CD14-positive monocyte (primary cell): Measurements from ENCODE around the gene WIPI1. TPM values are rescaled to one million over a fixed set of nuclear protein-coding genes. Genes with fewer than 3 reads are reported as not detected.

Experiments
- DNase-seq, 3 donors: peaks; one replicate each; pipeline ENCODE4 v3.0.0-alpha.2; 2011 to 2022
- H2AFZ ChIP-seq: 2 replicates; pipeline ENCODE4 v1.6.0; 2012; ENCODE audit warnings: mild to moderate bottlenecking, low read depth, low read length, inconsistent platforms; ENCODE audit not compliant: insufficient read depth, poor library complexity, severe bottlenecking
- H3K27ac ChIP-seq, 2 donors: 1 replicate in 1 of 2; 2 replicates in 1 of 2; pipeline ENCODE4 v1.5.1; 2012 to 2013; ENCODE audit warnings: low read length in 2 of 2, control low read depth in 1 of 2, inconsistent platforms in 1 of 2, low read depth in 1 of 2, mild to moderate bottlenecking in 1 of 2
- H3K27me3 ChIP-seq, 2 donors: one replicate each; pipeline versions ENCODE4 v1.6.0 to v1.6.1; 2011 to 2013; ENCODE audit warnings: low read length in 2 of 2; ENCODE audit not compliant: control insufficient read depth in 2 of 2, insufficient read depth in 2 of 2
- H3K36me3 ChIP-seq, 2 donors: replicated peaks in 1 of 2; 1 replicate in 1 of 2; 2 replicates in 1 of 2; pipeline versions ENCODE4 v1.5.1 to v1.6.1; 2012 to 2013; ENCODE audit warnings: low read length in 2 of 2, control low read depth in 1 of 2, inconsistent platforms in 1 of 2, mild to moderate bottlenecking in 1 of 2; ENCODE audit not compliant: insufficient read depth in 2 of 2, control insufficient read depth in 1 of 2
- H3K4me1 ChIP-seq, 2 donors: 1 replicate in 1 of 2; 2 replicates in 1 of 2; pipeline versions ENCODE4 v1.5.1 to v1.6.1; 2012 to 2013; ENCODE audit warnings: low read length in 2 of 2, control low read depth in 1 of 2, inconsistent platforms in 1 of 2, mild to moderate bottlenecking in 1 of 2, moderate library complexity in 1 of 2; ENCODE audit not compliant: insufficient read depth in 2 of 2, control insufficient read depth in 1 of 2
- H3K4me2 ChIP-seq: replicated peaks from 2 replicates; pipeline ENCODE3; 2012; ENCODE audit warnings: low read length, moderate library complexity, mild to moderate bottlenecking; ENCODE audit not compliant: poor library complexity, severe bottlenecking; ENCODE audit errors: extremely low read depth
- H3K4me3 ChIP-seq, 3 experiments: fragments of 200-600 bp in 1 of 3; sonication (generic) in 1 of 3; replicated peaks in 1 of 3; 1 replicate in 2 of 3; 2 replicates in 1 of 3; pipeline ENCODE4 v1.5.1; 2011 to 2013; ENCODE audit warnings: low read length in 3 of 3, mild to moderate bottlenecking in 3 of 3, control low read depth in 2 of 3, low read depth in 2 of 3, inconsistent platforms in 1 of 3, moderate library complexity in 1 of 3
- H3K79me2 ChIP-seq: 2 replicates; pipeline ENCODE4 v1.6.0; 2012; ENCODE audit warnings: mild to moderate bottlenecking, control low read depth, inconsistent platforms, low read length, moderate library complexity; ENCODE audit not compliant: insufficient read depth
- H3K9ac ChIP-seq: 2 replicates; pipeline ENCODE4 v1.6.0; 2017; ENCODE audit warnings: low read length, mild to moderate bottlenecking; ENCODE audit not compliant: insufficient read depth, poor library complexity, severe bottlenecking
- H3K9me3 ChIP-seq, 2 donors: replicated peaks in 1 of 2; 1 replicate in 1 of 2; 2 replicates in 1 of 2; pipeline versions ENCODE4 v1.5.1 to v1.6.1; 2012 to 2013; ENCODE audit warnings: low read length in 2 of 2, control low read depth in 1 of 2; ENCODE audit not compliant: control insufficient read depth in 1 of 2, insufficient read depth in 1 of 2
- H4K20me1 ChIP-seq: 2 replicates; pipeline ENCODE4 v1.6.0; 2012; ENCODE audit warnings: mild to moderate bottlenecking, low read length, control low read depth, moderate library complexity; ENCODE audit not compliant: insufficient read depth
- H3K27ac Mint-ChIP-seq, 7 donors: one replicate each; pipeline ENCODE4 v1.8.0; 2020; ENCODE audit warnings: mild to moderate bottlenecking in 7 of 7, mixed read lengths in 7 of 7, moderate library complexity in 6 of 7, inconsistent platforms in 2 of 7
- H3K27me3 Mint-ChIP-seq, 3 donors: one replicate each; pipeline ENCODE4 v1.8.0; 2021 to 2022; ENCODE audit warnings: low read depth in 3 of 3, mild to moderate bottlenecking in 3 of 3, mixed read lengths in 3 of 3, moderate library complexity in 3 of 3, inconsistent platforms in 1 of 3
- H3K36me3 Mint-ChIP-seq, 2 donors: one replicate each; pipeline ENCODE4 v1.8.0; 2020; ENCODE audit warnings: mixed read lengths in 2 of 2, inconsistent platforms in 1 of 2, mild to moderate bottlenecking in 1 of 2
- H3K4me1 Mint-ChIP-seq: one replicate; pipeline ENCODE4 v1.8.0; 2020; ENCODE audit warnings: mild to moderate bottlenecking, mixed read lengths
- H3K4me3 Mint-ChIP-seq, 2 donors: one replicate each; pipeline ENCODE4 v1.8.0; 2020; ENCODE audit warnings: mild to moderate bottlenecking in 2 of 2, mixed read lengths in 2 of 2, moderate library complexity in 1 of 2
- H3K9me3 Mint-ChIP-seq, 7 donors: one replicate each; pipeline ENCODE4 v1.8.0; 2020 to 2022; ENCODE audit warnings: mixed read lengths in 7 of 7, mild to moderate bottlenecking in 6 of 7, moderate library complexity in 6 of 7, inconsistent platforms in 2 of 7
- CTCF ChIP-seq: fragments of 200-600 bp; IDR thresholded peaks from one replicate; pipeline ENCODE4 v1.8.0; 2022; ENCODE audit warnings: antibody characterized with exemption, mild to moderate bottlenecking
- WGBS: methylation state at CpG from one replicate; pipeline ENCODE4 v1.1.5; 2013; ENCODE audit warnings: missing lambda C conversion rate; ENCODE audit not compliant: insufficient coverage; 5-methylcytosine and 5-hydroxymethylcytosine counted together
- intact Hi-C, 2 donors: fragments of 100-400 bp; cut with micrococcal nuclease; formaldehyde crosslinking; loops; one replicate each; pipeline versions ENCODE4 v1.15.0 to v1.15.1; 2023
- polyA plus RNA-seq, 3 donors: library from polyadenylated mRNA; depleted of rRNA in 1 of 3; unstranded in 2 of 3; stranded (reverse) in 1 of 3; fragments of 300-500 nt in 2 of 3; fragments of >200 nt in 1 of 3; fragmentation: Illumina TruSeq in 2 of 3; gene quantifications; 1 replicate in 2 of 3; 2 replicates in 1 of 3; pipeline ENCODE4 v1.2.3, GENCODE V29; 2012 to 2021

Gene WIPI1
- polyA plus RNA-seq, 3 donors: 19.9 to 31.9 (median 22.1) TPM

DNA sequence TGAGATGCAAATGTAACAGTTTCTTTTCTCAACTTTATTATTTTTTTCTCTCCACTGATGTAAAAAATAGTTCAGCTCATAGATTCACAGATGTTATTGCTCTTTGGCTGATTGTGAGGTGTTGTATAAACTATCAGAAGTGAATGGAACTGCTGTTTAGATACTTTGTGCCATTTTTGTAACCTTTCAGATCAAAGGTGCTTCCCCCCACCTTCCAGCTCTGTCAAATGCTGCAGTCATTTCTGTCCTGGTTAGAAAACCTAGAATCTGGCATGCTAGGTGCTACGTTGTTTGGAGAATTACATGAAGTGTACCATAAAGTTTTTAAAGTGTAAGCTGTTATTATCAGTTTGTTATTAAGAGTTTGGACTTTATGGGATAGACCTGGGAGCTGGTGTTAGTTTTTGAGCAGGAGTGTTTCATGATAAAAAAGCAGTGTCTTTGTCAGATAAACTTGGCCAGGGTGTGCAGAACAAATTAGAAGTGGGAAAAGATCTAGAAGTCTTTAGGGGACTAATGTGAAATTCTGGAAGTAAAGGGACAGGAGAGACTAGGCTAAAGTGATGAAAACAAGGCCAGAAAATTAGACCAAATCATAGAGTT, 1.8 kb upstream of the WIPI1 start:
- no peak overlapping the region for H3K27ac ChIP-seq

More for the DNA sequence above, 1.8 kb upstream of the WIPI1 start:
- Histone ChIP-seq H3K4me3 (no peak overlapping the region), H3K9me3 (no peaks in the 10 kb centered on the region), H3K4me1 (peaks cover 41 to 42% of the 10 kb centered on the region in 2 donors), H3K27me3 (peaks cover 0 to 5% of the 10 kb centered on the region in 2 donors), H3K79me2 (peaks cover 7% of the 10 kb centered on the region), H2AFZ (no peak overlapping the region), H3K36me3 (no peaks in the 10 kb centered on the region), H3K9ac (no peak overlapping the region), H3K4me2 (no peak overlapping the region), H4K20me1 (no peaks in the 10 kb centered on the region)
- H3K9me3 Mint-ChIP-seq: peaks cover 0 to 5% (median 0%) of the 10 kb centered on the region in 7 donors
- H3K4me1 Mint-ChIP-seq: peaks cover 52% of the 10 kb centered on the region
- H3K4me3 Mint-ChIP-seq: no peak overlapping the region
- peaks cover 0 to 8% (median 3%) of the 10 kb centered on the region in 3 donors for H3K27me3 Mint-ChIP-seq
- WGBS: 86% methylated on average over 1 of the region's 1 CpG
- H3K36me3 Mint-ChIP-seq: peaks cover 1 to 7% of the 10 kb centered on the region in 2 donors
- intact Hi-C loops: loop anchor here (5.0 kb wide), 2 partner anchors 212 to 422 kb away; partner anchors contain the start of genes AMZ2 (in 1 of the 2) and KPNA2 (in 1 of the 2)
- TF ChIP-seq CTCF: no peak
- no peak overlapping the region for H3K27ac Mint-ChIP-seq
- DNase-seq: no peak
